ENCODE data around the gene SLC13A3. TPM values are rescaled to one million over a fixed set of nuclear protein-coding genes. Genes with fewer than 3 reads are reported as not detected.

SLC13A3 gene
- total RNA-seq, 1 donor from 2014 or later = not detected

- no peaks in the 10 kb centered on the region for H3K27me3 ChIP-seq
- H3K9me3 ChIP-seq = no peaks in the 10 kb centered on the region
- H3K4me3 ChIP-seq = no peak overlapping the region
- intact Hi-C loops (cut with DNase I) = no loop called here
- no peak overlapping the region for H3K27ac ChIP-seq
- peaks cover 0 to 10% of the 10 kb centered on the region in 2 donors for H3K4me1 ChIP-seq
- no peak for DNase-seq (ENCODE audit: low spot score in 2 of 2)
- TF ChIP-seq CTCF (IDR thresholded peaks at IDR 0.05) = no peak
- no peaks in the 10 kb centered on the region for H3K36me3 ChIP-seq
These were observed 79.8 kb downstream of the SLC13A3 start for GRCh38 chr20:46571418-46571817.

GRCh38 chr20:46570956-46571355 is 80.3 kb downstream of the SLC13A3 start:
- no peak overlapping the region for H3K27ac ChIP-seq
- DNase-seq (ENCODE audit: low spot score in 2 of 2) = no peak
- H3K27me3 ChIP-seq = no peaks in the 10 kb centered on the region
- intact Hi-C loops (cut with DNase I) = no loop called here
- no peak overlapping the region for H3K4me3 ChIP-seq
- no peaks in the 10 kb centered on the region for H3K36me3 ChIP-seq
- no peaks in the 10 kb centered on the region for H3K9me3 ChIP-seq
- no peak for TF ChIP-seq CTCF (IDR thresholded peaks at IDR 0.05)
- peaks cover 0 to 10% of the 10 kb centered on the region in 2 donors for H3K4me1 ChIP-seq

GRCh38 chr20:46569961-46570360 is 81.3 kb downstream of the SLC13A3 start:
- Histone ChIP-seq H3K4me3 (no peak overlapping the region), H3K27me3 (no peaks in the 10 kb centered on the region), H3K4me1 (peaks cover 0 to 10% of the 10 kb centered on the region in 2 donors), H3K36me3 (no peaks in the 10 kb centered on the region), H3K27ac (no peak overlapping the region), H3K9me3 (no peaks in the 10 kb centered on the region)
- intact Hi-C loops (cut with DNase I) = no loop called here
- TF ChIP-seq CTCF (IDR thresholded peaks at IDR 0.05) = no peak
- DNase-seq (ENCODE audit: low spot score in 2 of 2) = no peak

- H3K27ac ChIP-seq = no peak overlapping the region
- no peaks in the 10 kb centered on the region for H3K27me3 ChIP-seq
- H3K4me1 ChIP-seq = peaks cover 0 to 10% of the 10 kb centered on the region in 2 donors
- intact Hi-C loops (cut with DNase I) = no loop called here
- no peak overlapping the region for H3K4me3 ChIP-seq
- peak in 1 of 2 donors; percentile 81 for DNase-seq (ENCODE audit: low spot score in 2 of 2)
- no peak for TF ChIP-seq CTCF (IDR thresholded peaks at IDR 0.05)
- no peaks in the 10 kb centered on the region for H3K9me3 ChIP-seq
- no peaks in the 10 kb centered on the region for H3K36me3 ChIP-seq
These were observed 82.6 kb downstream of the SLC13A3 start for GRCh38 chr20:46568570-46569129.

GRCh38 chr20:46566125-46566524 is 85.1 kb downstream of the SLC13A3 start:
- DNase-seq (ENCODE audit: low spot score in 2 of 2) = no peak
- no peak for TF ChIP-seq CTCF (IDR thresholded peaks at IDR 0.05)
- intact Hi-C loops (cut with DNase I) = no loop called here
- no peaks in the 10 kb centered on the region for H3K27me3 ChIP-seq
- no peak overlapping the region for H3K4me3 ChIP-seq
- H3K9me3 ChIP-seq = no peaks in the 10 kb centered on the region
- no peaks in the 10 kb centered on the region for H3K36me3 ChIP-seq
- H3K27ac ChIP-seq = no peak overlapping the region
- H3K4me1 ChIP-seq = peaks cover 3 to 4% of the 10 kb centered on the region in 2 donors

Measured in ascending aorta (tissue), 2 donors.